Measurements from ENCODE around the gene C14orf119.

C14orf119 gene

DNA sequence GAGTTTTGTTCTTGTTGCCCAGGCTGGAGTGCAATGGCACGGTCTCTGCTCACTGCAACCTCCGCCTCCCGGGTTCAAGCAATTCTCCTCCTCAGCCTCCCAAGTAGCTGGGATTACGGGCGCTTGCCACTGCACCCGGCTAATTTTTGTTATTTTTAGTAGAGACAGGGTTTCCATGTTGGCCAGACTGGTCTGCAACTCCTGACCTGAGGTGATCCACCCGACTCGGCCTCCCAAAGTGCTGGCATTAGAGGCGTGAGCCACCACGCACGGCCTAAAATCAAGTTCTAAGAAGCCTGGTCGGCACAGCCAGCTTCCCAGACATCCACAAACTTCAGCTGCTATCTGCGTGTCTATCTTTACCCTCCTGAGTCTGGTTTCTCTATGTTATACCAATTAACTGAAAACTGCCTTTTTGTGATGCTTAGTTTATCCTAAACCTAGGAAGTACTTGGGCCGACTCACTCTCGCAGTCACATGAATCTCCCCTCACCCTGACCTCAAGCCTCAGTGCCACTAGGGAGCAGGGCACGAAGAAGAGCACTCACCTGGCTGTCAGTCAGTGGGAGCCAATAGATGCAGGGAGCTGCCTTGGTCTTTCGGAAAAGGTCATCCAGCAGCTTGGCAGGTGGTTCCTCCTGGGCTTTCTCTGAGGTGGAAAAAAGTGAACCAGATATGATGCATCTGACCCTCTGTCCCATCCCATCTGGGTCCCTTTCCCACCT, 34.6 kb upstream of the C14orf119 start:
- DNase-seq (ENCODE audit: low spot score), result no peak

DNA sequence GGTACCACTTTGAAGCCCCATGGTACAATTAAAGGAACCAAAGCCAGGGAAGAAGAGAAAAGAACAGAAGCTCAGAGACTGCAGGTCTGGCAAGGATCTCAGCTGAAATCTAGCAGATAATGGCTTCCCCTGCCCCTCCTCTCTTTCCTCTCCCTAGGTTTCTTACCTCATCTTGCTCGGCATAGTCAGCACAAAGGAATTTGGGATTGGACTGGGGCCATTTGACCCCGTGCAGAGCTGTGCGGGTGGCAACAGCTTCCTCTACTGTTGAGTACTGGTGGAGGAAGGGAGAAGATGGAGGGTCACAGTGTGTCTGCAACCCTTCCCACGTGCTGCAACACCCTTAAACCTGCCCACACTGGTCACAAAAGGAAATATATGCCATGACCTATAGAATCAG, 33.3 kb upstream of the C14orf119 start:
- DNase-seq (ENCODE audit: low spot score), result peak; percentile 82

DNA sequence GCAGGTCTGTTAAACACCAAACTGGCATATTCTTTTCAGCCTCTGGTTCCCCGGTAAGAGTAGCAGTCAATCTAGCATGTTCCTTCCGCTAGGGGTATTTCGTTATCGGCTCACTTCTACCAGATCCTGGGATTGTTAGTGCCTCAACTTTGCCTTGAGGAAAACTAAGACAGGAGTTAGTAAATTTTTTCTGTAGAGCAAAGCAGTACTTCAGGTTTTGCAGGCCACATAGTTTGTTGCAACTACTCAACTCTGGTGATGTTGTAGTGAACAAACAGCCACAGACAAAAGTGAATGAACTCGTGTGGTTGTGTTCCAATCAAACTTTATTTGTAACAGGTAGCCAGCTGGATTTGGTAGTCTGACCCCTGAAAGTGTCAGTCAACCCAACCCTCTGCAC, 31.7 kb upstream of the C14orf119 start:
- no peak for DNase-seq (ENCODE audit: low spot score)

DNA sequence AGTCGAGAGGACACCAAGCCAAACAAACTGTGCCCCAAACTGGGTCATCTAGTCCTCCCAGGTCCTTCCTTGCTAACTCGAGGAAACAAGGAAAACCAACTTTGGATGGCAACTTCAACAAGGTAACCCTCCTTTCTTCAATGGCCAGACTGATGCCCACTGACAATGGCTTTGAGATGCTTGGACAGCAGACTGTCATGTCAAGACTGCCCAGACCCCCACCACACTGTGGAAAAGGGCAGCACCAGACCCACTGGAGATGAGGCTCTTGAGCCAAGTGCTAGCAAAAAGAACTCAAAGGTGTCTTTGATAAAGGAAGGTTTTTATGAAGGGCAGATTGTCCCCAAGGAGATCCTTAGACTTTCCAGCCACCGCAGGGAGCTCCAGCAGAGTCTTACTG, 28.9 kb upstream of the C14orf119 start:
- DNase-seq (ENCODE audit: low spot score), result no peak

DNA sequence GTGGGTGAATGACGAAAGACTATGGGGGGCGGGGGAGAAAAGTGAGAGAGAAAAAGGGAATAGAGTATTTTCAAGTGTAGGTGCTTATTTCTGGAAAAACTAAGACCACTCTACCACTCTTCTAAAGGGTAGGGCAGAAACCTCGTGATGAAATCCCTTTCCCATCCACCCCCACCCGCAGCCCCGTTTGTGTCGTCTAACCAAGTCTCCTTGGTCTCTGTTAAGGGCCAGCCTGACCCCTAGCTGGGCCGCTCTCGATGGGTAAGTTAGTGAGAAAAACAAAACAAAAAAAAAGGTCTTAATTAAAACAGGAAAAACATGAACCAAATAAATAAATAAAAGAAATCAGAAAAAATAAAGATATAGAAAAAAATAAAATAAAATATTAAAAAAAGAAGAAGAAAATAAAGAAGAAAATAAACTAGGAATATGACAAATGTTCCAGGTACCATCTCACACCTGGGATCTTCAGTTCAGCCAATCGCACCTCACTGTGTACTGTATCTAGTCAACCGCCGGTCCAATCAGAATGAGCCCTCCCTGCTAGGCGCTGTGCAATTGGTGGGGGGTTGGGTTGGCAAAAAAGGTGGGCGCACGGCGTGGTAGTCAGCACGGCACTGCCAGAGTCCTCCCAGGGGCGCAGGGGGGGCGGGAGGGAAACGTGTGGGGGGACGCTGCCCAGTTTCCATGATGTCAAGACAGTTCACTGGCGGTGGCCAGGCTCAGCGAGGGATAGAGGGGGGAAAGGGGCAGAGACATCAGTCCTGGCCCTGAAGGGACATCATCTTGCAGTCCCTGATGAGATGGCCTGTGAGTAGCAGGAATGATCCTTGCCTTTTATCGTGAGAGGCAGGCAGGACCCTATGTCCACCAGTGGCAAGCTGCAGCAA, 28.2 kb upstream of the C14orf119 start:
- DNase-seq (ENCODE audit: low spot score), result no peak

DNA sequence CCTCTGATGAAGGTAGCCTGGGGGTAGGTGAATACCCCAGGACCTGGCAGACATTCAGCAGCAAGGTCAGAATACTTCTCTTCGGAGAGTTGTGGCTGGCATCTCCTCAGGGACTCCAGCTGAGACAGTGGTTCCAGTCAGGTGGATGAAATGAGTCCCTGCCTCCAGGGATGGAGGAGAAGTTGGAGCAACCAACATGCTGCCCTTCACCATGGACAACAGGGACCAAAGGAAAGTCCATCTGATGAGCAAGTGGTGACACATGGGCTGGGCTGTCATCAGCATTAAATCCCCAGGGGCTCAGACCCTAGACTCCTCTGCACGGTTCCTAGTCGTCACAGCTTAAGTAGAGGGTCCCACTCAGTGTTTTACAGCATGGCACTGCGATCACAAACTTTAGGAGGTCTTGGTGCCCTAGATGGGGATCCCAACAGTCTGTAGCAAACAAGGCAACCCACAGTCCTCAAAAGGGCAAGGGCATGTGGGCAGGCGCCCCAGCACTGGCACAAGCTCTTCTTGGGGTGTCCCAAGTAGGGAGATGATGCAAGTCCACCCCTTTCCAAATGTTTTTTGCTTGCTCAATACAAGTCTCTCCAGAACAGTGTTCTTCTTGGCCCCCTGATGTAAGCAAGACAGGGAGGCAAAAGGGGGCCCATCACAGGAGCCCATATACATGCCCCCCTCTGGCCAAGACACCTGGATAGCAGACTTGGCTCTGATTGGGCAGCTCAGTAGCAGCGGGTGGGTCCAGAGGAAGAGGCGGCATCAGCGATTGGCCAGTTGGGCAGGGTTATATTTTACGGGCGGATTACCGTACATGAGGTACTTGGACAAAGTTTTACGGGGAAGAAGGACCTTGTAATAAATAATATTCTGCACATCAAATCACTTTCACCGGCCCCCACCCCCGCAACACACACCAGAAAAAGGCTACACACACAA, 27.2 kb upstream of the C14orf119 start:
- no peak for DNase-seq (ENCODE audit: low spot score)

DNA sequence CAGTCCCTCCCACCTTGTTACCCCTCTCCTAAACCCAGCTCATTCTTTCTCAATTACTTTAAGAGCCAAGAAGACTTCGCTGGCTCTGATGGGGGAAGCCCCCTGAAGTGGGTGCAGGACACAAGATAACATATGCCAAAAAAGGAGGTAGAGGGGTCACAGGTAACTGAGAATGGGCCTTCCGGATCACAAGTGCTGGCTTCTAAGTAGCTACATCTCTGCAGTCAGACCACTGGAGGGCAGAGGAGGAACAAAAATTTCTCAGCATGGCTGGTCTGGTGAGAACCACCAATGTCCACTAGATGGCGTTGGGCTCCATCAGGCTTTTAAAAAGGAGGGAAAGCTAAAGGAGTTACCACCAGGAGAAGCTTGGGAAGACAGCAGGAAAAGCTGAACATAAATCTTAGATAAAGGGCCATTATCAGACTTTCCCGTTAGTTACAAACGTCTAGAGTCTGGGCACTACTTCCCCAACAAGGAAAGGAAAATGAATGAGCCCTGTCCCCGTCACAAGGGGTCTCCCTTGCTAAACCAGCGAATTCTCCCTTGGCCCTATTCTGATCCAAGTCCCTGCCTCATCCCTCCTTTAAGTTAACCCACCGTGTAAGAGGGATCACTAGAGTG, 26.4 kb upstream of the C14orf119 start:
- DNase-seq (ENCODE audit: low spot score), result peak; percentile 90

DNA sequence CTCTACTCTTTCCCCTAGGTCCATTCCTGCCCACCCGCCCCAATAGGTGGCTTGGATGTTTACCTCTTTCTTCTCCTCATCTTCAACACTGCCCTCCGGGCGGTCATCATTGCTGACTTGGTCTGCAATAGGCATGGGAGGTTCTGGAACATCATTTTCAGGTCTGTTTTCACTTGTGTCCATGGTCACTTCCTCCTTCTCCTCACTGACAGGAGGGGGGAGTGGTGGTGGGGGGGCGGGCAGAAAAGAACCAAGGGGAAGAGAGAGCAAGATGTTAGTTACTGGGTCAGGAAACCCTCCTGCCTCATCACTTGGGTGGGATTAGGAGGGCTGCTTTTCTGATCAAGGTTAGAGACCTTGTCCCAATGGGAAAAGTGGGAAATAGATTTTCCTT, 25.9 kb upstream of the C14orf119 start:
- no peak for DNase-seq (ENCODE audit: low spot score)

DNA sequence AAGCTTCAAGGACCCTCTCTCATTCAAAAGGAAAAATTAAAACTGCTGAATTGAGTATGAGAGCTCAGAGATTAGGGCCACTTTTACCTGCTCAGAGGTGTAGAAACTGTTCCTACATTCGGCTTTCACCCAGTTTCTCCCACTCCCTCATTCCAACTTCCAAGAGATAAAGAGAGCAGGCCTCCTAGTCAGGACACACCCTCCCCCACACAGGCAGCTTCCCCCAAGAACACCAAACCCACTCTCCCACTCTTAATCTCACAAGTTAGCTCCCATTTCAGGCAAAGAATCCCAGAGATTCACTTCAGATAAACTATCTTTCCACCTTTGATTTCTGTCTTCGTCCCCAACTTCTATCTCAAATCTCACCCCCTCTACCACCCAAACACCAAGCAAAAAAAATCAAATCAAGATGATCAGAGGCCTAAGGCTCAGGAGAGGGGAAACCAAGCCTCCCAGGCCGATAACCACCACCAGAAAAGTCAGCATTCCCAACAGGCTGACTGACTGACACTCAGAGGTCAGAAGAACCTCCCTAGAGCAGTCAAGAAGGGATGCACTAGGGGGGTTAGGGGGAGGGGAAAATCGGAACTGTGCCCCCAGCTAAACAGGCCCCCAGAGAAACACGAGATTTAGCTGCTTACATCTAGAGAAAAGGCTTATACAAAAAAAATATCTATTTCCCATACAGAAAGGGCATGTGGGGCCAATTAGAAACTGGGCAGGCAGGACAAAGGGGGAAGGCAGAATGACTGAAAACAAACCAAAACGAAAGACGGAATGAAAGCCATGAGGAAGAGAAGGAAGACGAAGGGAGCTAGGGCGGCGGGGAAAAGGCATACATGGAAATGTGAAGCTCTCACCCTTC, 24.8 kb upstream of the C14orf119 start:
- DNase-seq (ENCODE audit: low spot score), result no peak

DNA sequence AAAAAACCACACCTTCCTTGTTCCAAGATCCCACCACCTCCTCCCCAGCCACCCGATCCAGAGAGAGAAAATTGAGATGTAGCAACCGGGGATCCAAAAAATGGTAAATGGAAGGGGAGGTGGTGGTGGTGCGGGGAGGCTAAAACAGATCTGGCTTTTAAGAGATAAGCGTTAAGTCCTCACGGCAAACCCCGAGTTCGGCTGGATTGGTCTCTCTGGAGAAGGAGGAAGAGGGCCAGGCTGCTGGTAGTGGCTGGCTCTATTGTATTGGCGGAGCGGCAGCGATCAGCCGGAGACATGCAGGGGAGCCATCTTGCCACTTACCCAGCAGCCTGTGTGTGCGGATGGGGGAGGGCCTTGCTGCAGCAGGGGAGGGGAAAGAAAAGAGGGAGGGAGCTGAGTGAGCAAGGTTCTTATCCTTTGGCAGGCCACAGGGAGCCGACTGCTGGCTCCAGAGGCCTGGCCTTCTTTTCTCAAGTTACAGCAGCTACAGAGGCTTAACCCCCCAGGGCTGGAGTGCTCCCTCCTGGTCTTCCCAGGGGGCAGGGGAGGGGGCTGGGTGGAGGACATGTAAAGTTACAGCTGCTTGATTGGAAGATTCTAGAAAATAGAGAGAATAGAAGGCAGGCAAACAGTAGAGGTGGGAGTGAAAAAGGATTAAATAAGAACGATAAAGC, 23.9 kb upstream of the C14orf119 start:
- peak; percentile 94 for DNase-seq (ENCODE audit: low spot score)

DNA sequence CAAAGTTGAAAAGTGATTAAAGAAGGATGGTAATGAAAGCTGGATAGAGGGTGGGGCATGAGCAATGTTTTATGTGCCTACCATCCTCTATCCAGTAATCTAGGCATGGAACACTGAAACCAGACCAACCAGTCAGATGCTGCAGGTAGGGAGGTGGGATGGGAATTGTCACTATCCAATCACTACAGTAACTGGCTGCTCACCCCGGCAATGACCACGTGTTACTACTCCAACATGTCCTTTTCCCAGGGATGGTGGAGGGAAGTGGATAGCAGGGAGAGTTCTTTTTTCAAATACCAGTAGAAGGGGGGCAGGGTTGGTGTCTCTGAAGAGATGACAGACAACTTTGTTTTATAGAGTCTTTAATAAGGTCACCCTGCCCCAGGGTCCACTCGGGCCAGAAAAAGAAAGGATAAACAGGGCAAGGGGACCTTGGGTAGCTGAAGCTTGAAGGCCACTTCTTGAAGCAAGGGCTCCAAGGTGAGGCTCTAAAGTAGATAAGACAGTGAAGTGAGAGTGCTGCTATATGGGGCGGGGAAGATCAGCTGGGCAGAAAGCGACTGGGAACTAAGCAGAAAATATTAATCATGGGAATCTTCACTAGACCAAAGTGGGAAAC, 23.3 kb upstream of the C14orf119 start:
- no peak for DNase-seq (ENCODE audit: low spot score)

DNA sequence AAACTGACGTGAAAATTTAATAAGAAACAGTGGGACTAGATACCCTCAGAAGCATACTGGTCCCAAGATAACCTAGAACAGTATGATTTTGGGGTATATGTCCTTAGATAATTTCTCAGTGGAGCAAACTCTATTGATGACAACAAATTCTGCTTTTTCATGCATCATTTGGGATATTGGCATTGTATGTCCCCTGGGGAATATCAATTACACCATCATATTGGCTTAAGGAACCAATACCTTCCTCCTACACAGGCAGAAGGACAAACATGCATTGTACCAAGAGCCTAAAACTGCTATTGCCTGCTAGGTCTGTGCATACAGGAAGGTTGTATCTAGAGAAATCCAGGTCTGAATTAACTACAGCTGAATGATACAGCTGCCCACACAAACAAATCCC, 20.4 kb upstream of the C14orf119 start:
- DNase-seq (ENCODE audit: low spot score), result no peak

DNA sequence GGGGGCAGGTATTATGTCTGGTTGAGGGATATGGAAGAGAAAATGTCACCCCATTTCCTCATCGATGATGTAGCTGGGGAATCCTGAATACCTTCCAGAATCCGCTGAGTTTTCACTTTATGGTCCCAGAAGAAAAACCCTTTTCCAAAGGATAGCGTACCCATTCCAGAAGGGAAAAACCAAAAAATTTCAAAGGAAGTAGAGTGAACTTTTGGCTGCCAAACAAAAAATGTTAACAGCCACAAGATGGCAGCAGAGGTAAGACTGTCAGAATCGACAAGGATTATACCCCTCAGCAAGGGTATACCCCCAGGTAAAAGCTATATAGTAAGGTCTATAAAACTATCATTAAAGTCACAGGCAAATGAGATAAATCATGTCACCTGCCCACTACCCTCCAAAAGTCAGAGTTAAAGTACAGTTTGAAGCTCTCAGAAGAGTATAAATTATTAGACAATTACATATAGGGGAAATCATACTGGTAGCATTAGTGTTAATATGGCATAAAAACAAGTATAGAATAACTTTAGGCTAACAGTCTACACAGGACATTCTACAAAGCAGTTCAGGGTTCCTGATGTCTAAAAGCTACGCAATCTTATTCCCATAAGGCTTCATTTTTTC, 18.4 kb upstream of the C14orf119 start:
- DNase-seq (ENCODE audit: low spot score), result no peak

DNA sequence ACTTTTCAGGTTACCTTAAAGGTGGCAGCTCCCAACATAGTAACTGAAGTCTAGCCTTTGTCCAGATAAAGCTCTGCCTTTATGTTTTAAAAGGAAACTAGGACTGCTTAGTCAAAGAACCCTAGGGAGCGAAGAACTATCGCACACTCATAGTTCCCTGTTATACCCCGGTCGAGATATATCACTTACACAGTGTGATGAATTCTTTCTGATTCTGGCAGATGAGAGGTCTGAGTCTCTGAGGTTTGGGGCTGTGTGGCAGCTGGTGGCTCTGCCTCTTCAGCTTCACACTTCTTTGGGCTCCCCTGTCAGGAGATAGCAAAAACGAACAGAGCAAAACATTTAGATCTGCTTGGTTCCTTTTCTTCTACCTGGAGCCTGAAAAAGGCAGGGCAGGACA, 17.3 kb upstream of the C14orf119 start:
- DNase-seq (ENCODE audit: low spot score), result no peak

DNA sequence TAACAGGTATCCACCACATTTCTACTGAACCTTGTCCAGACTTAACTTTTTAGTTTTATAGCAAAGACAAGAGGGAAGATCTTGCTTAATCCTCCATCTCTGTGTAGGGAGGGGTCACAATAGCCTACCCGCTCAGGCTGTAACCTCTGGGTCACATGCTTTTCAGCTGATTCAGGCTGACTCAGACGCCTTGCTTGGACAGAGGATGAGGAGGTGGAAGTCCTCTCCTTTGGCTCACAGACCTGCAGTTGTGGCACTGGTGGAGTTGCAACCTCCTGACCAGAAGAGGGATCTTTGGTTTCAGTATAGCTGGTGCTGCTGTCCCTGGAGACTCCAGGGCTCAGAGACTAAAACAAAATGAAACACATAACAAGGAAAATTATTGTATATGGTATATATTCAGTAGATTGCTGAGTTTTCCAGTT, 16.6 kb upstream of the C14orf119 start:
- DNase-seq (ENCODE audit: low spot score), result peak; percentile 87

DNA sequence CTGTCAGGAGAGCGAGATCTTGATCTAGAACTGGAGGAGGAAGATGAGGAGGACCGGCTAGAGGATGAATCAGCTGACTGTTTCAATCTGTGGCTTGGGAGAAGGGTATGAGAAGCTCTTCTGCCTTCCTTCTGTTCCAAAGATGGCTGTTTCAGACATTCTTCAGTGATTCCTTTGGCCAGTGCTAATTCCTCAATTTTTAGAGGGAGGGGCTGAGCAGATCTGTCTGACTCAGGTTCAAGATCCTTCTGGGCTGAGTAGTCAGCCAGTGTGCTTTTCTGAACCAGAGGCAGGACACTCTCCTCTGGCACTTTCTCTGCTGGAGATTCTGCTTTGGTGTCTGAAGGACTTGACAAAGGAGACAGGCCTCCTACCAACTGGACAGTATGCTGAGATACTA, 15.6 kb upstream of the C14orf119 start:
- DNase-seq (ENCODE audit: low spot score), result peak; percentile 28

DNA sequence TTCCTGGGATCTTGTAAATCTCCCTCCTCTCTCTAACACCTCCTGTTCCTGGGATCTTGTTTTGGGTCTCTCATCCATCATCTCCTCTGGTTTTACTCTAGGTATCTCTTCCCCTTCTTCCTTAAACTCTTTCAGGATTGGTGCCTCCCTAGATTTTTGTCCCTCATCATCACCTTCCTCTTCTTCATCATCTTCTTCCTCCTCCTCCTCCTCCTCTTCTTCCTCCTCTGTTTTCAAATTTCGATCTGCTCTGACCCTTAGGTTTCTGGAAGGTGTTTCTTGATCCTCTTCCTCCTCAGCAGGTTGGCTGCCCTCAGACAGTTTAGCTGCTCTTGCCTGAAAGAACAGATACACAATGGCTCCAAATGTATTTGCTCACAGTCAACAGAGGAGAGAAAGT, 14.8 kb upstream of the C14orf119 start:
- DNase-seq (ENCODE audit: low spot score), result no peak

DNA sequence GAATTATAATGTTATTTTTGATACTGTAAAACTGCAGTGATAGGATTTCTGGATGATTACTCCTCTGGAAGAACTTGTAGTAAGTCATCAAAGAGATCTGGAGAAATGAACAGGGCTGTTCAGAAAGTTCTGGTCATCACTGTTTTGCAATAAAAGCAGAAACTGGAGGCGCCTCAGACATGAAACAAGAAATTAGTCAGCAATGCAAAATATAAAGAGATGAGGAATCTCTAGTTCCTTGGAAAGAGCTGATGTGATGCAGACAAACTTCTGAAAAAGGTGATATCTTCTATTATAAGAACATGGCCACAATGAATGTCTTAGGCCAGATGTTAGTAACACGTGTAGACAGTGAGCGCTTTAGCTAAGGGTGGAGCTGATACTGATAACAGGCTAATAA, 9.8 kb upstream of the C14orf119 start:
- DNase-seq (ENCODE audit: low spot score), result peak; percentile 20

DNA sequence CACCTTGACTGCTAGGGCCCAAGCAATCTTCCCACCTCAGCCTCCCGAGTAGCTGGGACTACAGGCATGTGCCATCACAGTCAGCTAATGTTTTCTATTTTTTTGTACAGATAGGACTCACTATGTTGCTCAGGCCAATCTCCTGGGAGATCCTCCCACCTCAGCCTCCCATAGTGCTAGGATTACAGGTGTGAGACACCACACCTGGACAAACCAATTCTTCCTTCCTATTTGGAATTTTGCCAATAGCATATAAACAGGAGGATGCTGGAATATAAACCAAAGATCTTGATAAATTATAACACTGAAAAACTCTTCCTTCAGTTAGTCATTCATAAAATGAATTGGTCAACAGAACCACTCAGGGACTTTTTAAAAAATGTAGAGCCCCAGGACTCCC, 8.7 kb upstream of the C14orf119 start:
- DNase-seq (ENCODE audit: low spot score), result no peak
